ENCODE measurements around the gene TYW5.

DNA sequence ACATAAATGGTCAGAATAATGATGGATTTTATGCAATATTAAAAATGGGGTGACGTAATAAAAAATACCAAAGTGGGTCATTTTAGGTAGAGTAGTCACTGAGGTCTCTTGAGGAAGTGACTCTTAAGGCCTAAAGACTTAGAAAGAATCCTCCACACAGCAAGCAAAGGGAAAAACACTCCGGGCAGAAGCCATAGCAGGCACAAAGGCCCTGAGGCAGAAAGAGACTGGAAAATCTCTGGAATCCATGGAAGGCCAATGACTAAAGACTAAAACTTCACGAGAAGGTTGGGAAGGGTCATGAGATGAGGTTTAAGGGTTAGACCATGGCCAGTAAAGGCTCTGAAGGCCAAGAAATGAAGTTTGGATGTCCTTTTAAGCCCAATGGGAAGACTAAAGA lies 37.0 kb upstream of the TYW5 start:
- TF ChIP-seq, protein P1, sequence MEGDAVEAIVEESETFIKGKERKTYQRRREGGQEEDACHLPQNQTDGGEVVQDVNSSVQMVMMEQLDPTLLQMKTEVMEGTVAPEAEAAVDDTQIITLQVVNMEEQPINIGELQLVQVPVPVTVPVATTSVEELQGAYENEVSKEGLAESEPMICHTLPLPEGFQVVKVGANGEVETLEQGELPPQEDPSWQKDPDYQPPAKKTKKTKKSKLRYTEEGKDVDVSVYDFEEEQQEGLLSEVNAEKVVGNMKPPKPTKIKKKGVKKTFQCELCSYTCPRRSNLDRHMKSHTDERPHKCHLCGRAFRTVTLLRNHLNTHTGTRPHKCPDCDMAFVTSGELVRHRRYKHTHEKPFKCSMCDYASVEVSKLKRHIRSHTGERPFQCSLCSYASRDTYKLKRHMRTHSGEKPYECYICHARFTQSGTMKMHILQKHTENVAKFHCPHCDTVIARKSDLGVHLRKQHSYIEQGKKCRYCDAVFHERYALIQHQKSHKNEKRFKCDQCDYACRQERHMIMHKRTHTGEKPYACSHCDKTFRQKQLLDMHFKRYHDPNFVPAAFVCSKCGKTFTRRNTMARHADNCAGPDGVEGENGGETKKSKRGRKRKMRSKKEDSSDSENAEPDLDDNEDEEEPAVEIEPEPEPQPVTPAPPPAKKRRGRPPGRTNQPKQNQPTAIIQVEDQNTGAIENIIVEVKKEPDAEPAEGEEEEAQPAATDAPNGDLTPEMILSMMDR (IDR thresholded peaks at IDR 0.05): no peak
- no peak for TF ChIP-seq POLR2AphosphoS5 (IDR thresholded peaks at IDR 0.05)
